Neuronal stem cell (in vitro differentiated cells): Measurements from ENCODE around the gene CFAP126. TPM values are rescaled to one million over a fixed set of nuclear protein-coding genes. Genes with fewer than 3 reads are reported as not detected.
"Not testable (repeated sequence)": the region's sequence is repeated elsewhere in the genome, so short reads cannot be mapped to it uniquely, and the experiment has no call there.

Experiments used
- DNase-seq: peaks from one replicate; pipeline ENCODE4 v3.0.0-alpha.2; 2013; ENCODE audit warnings: low spot score
- H2AFZ ChIP-seq: one replicate; pipeline ENCODE4 v1.6.1; 2013; ENCODE audit warnings: mild to moderate bottlenecking, low read length, inconsistent platforms
- H2AK5ac ChIP-seq: 2 replicates; pipeline ENCODE4 v1.6.1; 2013; ENCODE audit warnings: low read depth, mild to moderate bottlenecking, inconsistent platforms, low read length, moderate library complexity, mixed read lengths
- H2BK120ac ChIP-seq: 2 replicates; pipeline ENCODE4 v1.6.1; 2013; ENCODE audit warnings: low read depth, mild to moderate bottlenecking, inconsistent platforms, low read length, moderate library complexity, mixed read lengths
- H2BK12ac ChIP-seq: one replicate; pipeline ENCODE4 v1.6.1; 2013; ENCODE audit warnings: low read length, inconsistent platforms
- H2BK15ac ChIP-seq: 2 replicates; pipeline ENCODE4 v1.6.1; 2013; ENCODE audit warnings: mild to moderate bottlenecking, low read length, inconsistent platforms, mixed read lengths
- H2BK5ac ChIP-seq: one replicate; pipeline ENCODE4 v1.6.1; 2013; ENCODE audit warnings: inconsistent platforms, mild to moderate bottlenecking, low read length, moderate library complexity
- H3K14ac ChIP-seq: one replicate; pipeline ENCODE4 v1.6.1; 2013; ENCODE audit warnings: low read length, inconsistent platforms
- H3K18ac ChIP-seq: 2 replicates; pipeline ENCODE4 v1.6.1; 2013; ENCODE audit warnings: low read length, inconsistent platforms
- H3K23ac ChIP-seq: 2 replicates; pipeline ENCODE4 v1.6.1; 2013; ENCODE audit warnings: low read depth, mild to moderate bottlenecking, mixed read lengths, low read length, inconsistent platforms; ENCODE audit not compliant: poor library complexity
- H3K27ac ChIP-seq: replicated peaks from 3 replicates; pipeline ENCODE4 v1.5.1; 2013; ENCODE audit warnings: low read length, inconsistent platforms
- H3K27me3 ChIP-seq, 3 experiments: 2 replicates each; pipeline ENCODE4 v1.6.1; 2013; ENCODE audit warnings: low read length in 3 of 3, mild to moderate bottlenecking in 2 of 3, inconsistent platforms in 1 of 3, low read depth in 1 of 3, mixed read lengths in 1 of 3, moderate library complexity in 1 of 3; ENCODE audit not compliant: control insufficient read depth in 3 of 3, insufficient read depth in 3 of 3
- H3K36me3 ChIP-seq, 2 donors: replicated peaks in 1 of 2; 2 replicates each; pipeline ENCODE4 v1.6.1; 2013; ENCODE audit warnings: low read length in 2 of 2; ENCODE audit not compliant: control insufficient read depth in 2 of 2, insufficient read depth in 2 of 2
- H3K4ac ChIP-seq: 2 replicates; pipeline ENCODE4 v1.6.1; 2013; ENCODE audit warnings: inconsistent platforms, mild to moderate bottlenecking, low read length, moderate library complexity
- H3K4me1 ChIP-seq, 2 donors: 1 replicate in 1 of 2; 2 replicates in 1 of 2; pipeline ENCODE4 v1.6.1; 2013; ENCODE audit warnings: low read length in 2 of 2, low read depth in 1 of 2; ENCODE audit not compliant: control insufficient read depth in 2 of 2, insufficient read depth in 1 of 2
- H3K4me2 ChIP-seq: one replicate; pipeline ENCODE4 v1.6.1; 2013; ENCODE audit warnings: mild to moderate bottlenecking, low read length, inconsistent platforms; ENCODE audit not compliant: insufficient read depth, poor library complexity, severe bottlenecking
- H3K4me3 ChIP-seq, 2 donors: 2 replicates each; pipeline ENCODE4 v1.5.1; 2013; ENCODE audit warnings: low read length in 2 of 2, mild to moderate bottlenecking in 2 of 2, inconsistent platforms in 1 of 2, moderate library complexity in 1 of 2
- H3K79me1 ChIP-seq: one replicate; pipeline ENCODE4 v1.6.1; 2013; ENCODE audit warnings: low read depth, mild to moderate bottlenecking, inconsistent platforms, low read length, moderate library complexity
- H3K9ac ChIP-seq: one replicate; pipeline ENCODE4 v1.6.1; 2013; ENCODE audit warnings: mild to moderate bottlenecking, low read depth, low read length, inconsistent platforms; ENCODE audit not compliant: poor library complexity
- H3K9me3 ChIP-seq, 2 donors: replicated peaks in 1 of 2; 2 replicates each; pipeline versions ENCODE3 to v1.6.1; 2013; ENCODE audit warnings: low read length in 2 of 2, mild to moderate bottlenecking in 2 of 2, inconsistent platforms in 1 of 2, low read depth in 1 of 2, mixed read lengths in 1 of 2, moderate library complexity in 1 of 2; ENCODE audit not compliant: control insufficient read depth in 2 of 2, insufficient read depth in 1 of 2
- H4K8ac ChIP-seq: one replicate; pipeline ENCODE4 v1.6.1; 2013; ENCODE audit warnings: low read depth, mild to moderate bottlenecking, inconsistent platforms, low read length, moderate library complexity
- H4K91ac ChIP-seq: one replicate; pipeline ENCODE4 v1.6.1; 2013; ENCODE audit warnings: low read length, low read depth, mild to moderate bottlenecking, inconsistent platforms; ENCODE audit not compliant: poor library complexity
- WGBS, 2 donors: extraction: QIAGEN DNeasy Blood & Tissue Kit; methylation state at CpG; one replicate each; pipeline ENCODE4 v1.1.7; 2013; ENCODE audit warnings: missing lambda C conversion rate in 2 of 2, mixed read lengths in 1 of 2; ENCODE audit not compliant: insufficient read length in 2 of 2, insufficient replicate concordance in 1 of 2; ENCODE audit errors: extremely low coverage in 2 of 2; 5-methylcytosine and 5-hydroxymethylcytosine counted together
- small RNA-seq: library from polyadenylated mRNA; stranded (forward); fragments of <200 nt; extraction: miRNeasy Mini kit (QIAGEN cat#:217004); gene quantifications from one replicate; pipeline ENCODE3, GENCODE V24; 2013; ENCODE audit not compliant: insufficient read depth

Gene CFAP126

GRCh38 chr1:161324020-161324419 lies 43.7 kb downstream of the CFAP126 start:
- Histone ChIP-seq H3K4ac (no peak overlapping the region), H3K36me3 (peaks cover 11 to 61% of the 10 kb centered on the region in 2 donors), H2AK5ac (no peak overlapping the region), H2BK15ac (no peak overlapping the region), H3K4me1 (peaks cover 0 to 4% of the 10 kb centered on the region in 2 donors), H3K9me3 (no peaks in the 10 kb centered on the region), H2BK120ac (no peak overlapping the region), H3K27ac (no peak overlapping the region), H3K18ac (no peak overlapping the region), H3K23ac (no peak overlapping the region), H4K91ac (no peak overlapping the region), H4K8ac (no peak overlapping the region), H2AFZ (no peak overlapping the region), H2BK12ac (no peak overlapping the region), H3K27me3 (peaks cover 0 to 2% (median 0%) of the 10 kb centered on the region in 3 experiments), H3K9ac (no peak overlapping the region), H3K4me2 (no peak overlapping the region), H3K79me1 (peaks cover 2% of the 10 kb centered on the region), H2BK5ac (no peak overlapping the region), H3K14ac (no peak overlapping the region), H3K4me3 (no peak overlapping the region)
- DNase-seq: no peak
- WGBS, 2 donors: no CpG with 5 or more reads among the region's 4 CpGs

GRCh38 chr1:161315841-161316674 lies 51.6 kb downstream of the CFAP126 start:
- H4K91ac ChIP-seq, H2BK5ac ChIP-seq, DNase-seq, H2BK15ac ChIP-seq, H3K4me3 ChIP-seq, H4K8ac ChIP-seq, H3K27ac ChIP-seq, H3K27me3 ChIP-seq, H3K4ac ChIP-seq, H3K9ac ChIP-seq, H2BK12ac ChIP-seq, H3K18ac ChIP-seq, H3K79me1 ChIP-seq, H2BK120ac ChIP-seq, H2AK5ac ChIP-seq, H3K23ac ChIP-seq, H3K4me2 ChIP-seq, H3K9me3 ChIP-seq, H2AFZ ChIP-seq, H3K14ac ChIP-seq: not testable (repeated sequence)
- H3K36me3 ChIP-seq: peaks cover 1 to 23% of the 10 kb centered on the region in 2 donors
- WGBS, 2 donors: no CpG with 5 or more reads among the region's 17 CpGs
- peaks cover 5 to 10% of the 10 kb centered on the region in 2 donors for H3K4me1 ChIP-seq

Small RNA genes within 50 kb of the gene (small RNA-seq; reads per million reads assigned to genes)
- gene AL592295.2 (not detected), gene RNU6-481P (not detected)
